Endothelial cell (in vitro differentiated cells): ENCODE measurements around the gene OPA3. TPM values are rescaled to one million over a fixed set of nuclear protein-coding genes. Genes with fewer than 3 reads are reported as not detected.
A peak's percentile ranks its signal among the peaks of the same experiment; 100 is the strongest.
"Not testable (repeated sequence)": the region's sequence is repeated elsewhere in the genome, so short reads cannot be mapped to it uniquely, and the experiment has no call there.

Source experiments
- DNase-seq: peaks from one replicate; pipeline ENCODE4 v3.0.0; 2021; ENCODE audit warnings: low spot score
- H3K27ac Mint-ChIP-seq: one replicate; pipeline ENCODE4 v1.8.0; 2021; ENCODE audit warnings: mixed read lengths, inconsistent platforms; ENCODE audit not compliant: unreplicated experiment
- H3K27me3 Mint-ChIP-seq: one replicate; pipeline ENCODE4 v1.8.0; 2021; ENCODE audit warnings: mild to moderate bottlenecking, moderate library complexity, mixed read lengths, inconsistent platforms; ENCODE audit not compliant: unreplicated experiment
- H3K36me3 Mint-ChIP-seq: one replicate; pipeline ENCODE4 v1.8.0; 2021; ENCODE audit warnings: mild to moderate bottlenecking, low read depth, mixed read lengths, inconsistent platforms; ENCODE audit not compliant: unreplicated experiment
- H3K4me1 Mint-ChIP-seq: one replicate; pipeline ENCODE4 v1.8.0; 2021; ENCODE audit warnings: mild to moderate bottlenecking, mixed read lengths, inconsistent platforms; ENCODE audit not compliant: unreplicated experiment
- H3K4me3 Mint-ChIP-seq: one replicate; pipeline ENCODE4 v1.8.0; 2021; ENCODE audit warnings: mild to moderate bottlenecking, mixed read lengths, inconsistent platforms; ENCODE audit not compliant: unreplicated experiment
- H3K9me3 Mint-ChIP-seq: one replicate; pipeline ENCODE4 v1.8.0; 2021; ENCODE audit warnings: mixed read lengths, inconsistent platforms; ENCODE audit not compliant: unreplicated experiment
- total RNA-seq: library from RNA; stranded (reverse); fragmentation: NEBNext Ultra II Directional; extraction: Animal tissue kit (Norgen Biotek cat#: 25700); gene quantifications from one replicate; pipeline ENCODE4 v1.2.1, GENCODE V29; 2021; ENCODE audit not compliant: unreplicated experiment
- TF ChIP-seq, protein P1 (sequence below): fragments of 200-600 bp; sonication (generic); IDR thresholded peaks from one replicate; pipeline ENCODE4 v1.5.0; 2021; ENCODE audit warnings: antibody characterized with exemption; ENCODE audit not compliant: unreplicated experiment

The OPA3 gene
- total RNA-seq, 1 donor from 2014 or later: 13.4 TPM

DNA sequence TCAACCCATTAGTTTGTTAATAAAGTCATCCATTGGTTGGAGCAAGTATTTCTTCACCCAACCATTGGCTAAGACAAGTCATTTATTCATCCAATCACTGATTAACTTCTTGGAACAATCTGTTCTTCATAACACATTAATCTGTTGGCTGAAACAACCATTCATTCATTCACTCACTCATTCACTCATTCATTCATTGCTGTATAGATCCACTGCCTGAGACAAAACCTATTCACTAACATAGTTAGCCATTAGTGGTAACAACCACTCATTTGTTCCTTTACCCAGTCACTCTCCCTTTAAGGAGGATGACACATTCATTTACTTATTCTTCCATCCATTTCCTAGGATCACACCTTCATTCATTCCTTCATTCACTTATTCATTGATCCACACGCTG, 39.4 kb upstream of the OPA3 start:
- TF ChIP-seq, protein P1, sequence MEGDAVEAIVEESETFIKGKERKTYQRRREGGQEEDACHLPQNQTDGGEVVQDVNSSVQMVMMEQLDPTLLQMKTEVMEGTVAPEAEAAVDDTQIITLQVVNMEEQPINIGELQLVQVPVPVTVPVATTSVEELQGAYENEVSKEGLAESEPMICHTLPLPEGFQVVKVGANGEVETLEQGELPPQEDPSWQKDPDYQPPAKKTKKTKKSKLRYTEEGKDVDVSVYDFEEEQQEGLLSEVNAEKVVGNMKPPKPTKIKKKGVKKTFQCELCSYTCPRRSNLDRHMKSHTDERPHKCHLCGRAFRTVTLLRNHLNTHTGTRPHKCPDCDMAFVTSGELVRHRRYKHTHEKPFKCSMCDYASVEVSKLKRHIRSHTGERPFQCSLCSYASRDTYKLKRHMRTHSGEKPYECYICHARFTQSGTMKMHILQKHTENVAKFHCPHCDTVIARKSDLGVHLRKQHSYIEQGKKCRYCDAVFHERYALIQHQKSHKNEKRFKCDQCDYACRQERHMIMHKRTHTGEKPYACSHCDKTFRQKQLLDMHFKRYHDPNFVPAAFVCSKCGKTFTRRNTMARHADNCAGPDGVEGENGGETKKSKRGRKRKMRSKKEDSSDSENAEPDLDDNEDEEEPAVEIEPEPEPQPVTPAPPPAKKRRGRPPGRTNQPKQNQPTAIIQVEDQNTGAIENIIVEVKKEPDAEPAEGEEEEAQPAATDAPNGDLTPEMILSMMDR: no peak
- Mint-ChIP-seq H3K4me1 (no peaks in the 10 kb centered on the region), H3K27ac (no peak overlapping the region), H3K9me3 (no peaks in the 10 kb centered on the region), H3K4me3 (peak overlapping the region; percentile 17), H3K27me3 (peaks cover 13% of the 10 kb centered on the region), H3K36me3 (peaks cover 12% of the 10 kb centered on the region)
- DNase-seq: no peak

DNA sequence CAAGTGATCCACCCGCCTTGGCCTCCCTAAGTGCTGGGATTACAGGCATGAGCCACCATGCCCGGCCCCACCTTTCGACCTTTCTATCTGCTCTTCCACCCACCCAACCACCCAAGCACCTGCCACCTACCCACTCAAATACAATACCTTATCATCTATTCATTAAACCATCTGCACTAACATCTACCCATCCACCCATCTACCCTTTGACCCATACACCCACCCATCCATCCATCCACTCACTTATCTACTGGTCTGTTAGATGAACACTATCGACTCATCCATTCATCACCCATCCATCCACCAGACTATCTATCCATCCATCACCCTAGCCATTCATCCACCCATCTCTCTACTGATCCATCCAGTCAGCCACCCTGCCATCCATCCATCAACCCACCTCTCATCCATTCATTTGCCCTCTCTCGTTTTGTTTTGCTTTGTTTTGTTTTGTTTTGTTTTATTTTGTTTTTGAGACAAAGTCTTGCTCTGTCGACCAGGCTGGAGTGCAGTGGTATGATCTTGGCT, 37.4 kb upstream of the OPA3 start:
- Mint-ChIP-seq H3K9me3 (no peaks in the 10 kb centered on the region), H3K4me1 (no peaks in the 10 kb centered on the region), H3K36me3 (peaks cover 12% of the 10 kb centered on the region), H3K4me3 (no peak overlapping the region), H3K27me3 (peaks cover 8% of the 10 kb centered on the region), H3K27ac (no peak overlapping the region)
- DNase-seq: no peak
- TF ChIP-seq, protein P1: no peak

DNA sequence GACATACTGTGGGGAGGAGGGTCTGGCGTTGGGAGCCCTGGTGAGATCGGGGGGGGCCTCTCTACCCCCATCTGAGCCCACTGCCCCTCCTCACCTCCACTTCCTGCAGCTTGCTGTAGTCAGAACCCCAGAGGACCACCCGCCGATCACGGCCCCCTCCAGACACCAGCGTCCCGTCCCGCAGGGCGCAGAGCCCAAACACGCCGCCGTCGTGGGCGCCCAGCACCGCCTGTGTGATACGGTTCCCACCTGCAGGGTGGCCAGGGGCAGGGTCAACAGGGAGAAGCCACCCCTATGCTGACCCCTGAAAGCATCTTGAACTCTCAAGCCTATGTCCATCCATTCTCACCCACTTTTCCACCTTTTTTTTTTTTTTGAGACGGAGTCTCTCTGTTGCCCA, 36.8 kb upstream of the OPA3 start:
- no peak overlapping the region for H3K4me3 Mint-ChIP-seq
- H3K27ac Mint-ChIP-seq: no peak overlapping the region
- H3K9me3 Mint-ChIP-seq: no peaks in the 10 kb centered on the region
- peaks cover 12% of the 10 kb centered on the region for H3K36me3 Mint-ChIP-seq
- H3K4me1 Mint-ChIP-seq: no peaks in the 10 kb centered on the region
- H3K27me3 Mint-ChIP-seq: peaks cover 9% of the 10 kb centered on the region
- DNase-seq: no peak
- TF ChIP-seq, protein P1: no peak

DNA sequence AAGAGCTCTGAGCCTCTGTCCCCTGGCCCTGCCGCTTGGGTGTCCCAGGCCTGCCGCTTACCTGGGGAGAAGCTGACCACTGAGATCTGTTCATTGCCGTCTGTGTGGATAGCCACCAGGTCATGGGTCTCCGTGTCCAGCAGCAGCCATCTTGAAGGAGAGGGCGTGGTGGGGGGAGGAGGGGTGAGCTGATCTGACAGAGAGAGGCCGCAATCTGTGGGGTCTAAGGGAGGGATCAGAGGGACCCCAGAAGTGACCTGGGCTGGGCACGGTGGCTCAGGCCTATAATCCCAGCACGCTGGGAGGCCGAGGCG, 32.1 kb upstream of the OPA3 start:
- TF ChIP-seq, protein P1: no peak
- no peak for DNase-seq
- no peak overlapping the region for H3K27ac Mint-ChIP-seq
- peaks cover 3% of the 10 kb centered on the region for H3K4me1 Mint-ChIP-seq
- peak overlapping the region; percentile 69 for H3K4me3 Mint-ChIP-seq
- H3K27me3 Mint-ChIP-seq: peaks cover 9% of the 10 kb centered on the region
- H3K36me3 Mint-ChIP-seq: peaks cover 10% of the 10 kb centered on the region
- H3K9me3 Mint-ChIP-seq: no peaks in the 10 kb centered on the region

DNA sequence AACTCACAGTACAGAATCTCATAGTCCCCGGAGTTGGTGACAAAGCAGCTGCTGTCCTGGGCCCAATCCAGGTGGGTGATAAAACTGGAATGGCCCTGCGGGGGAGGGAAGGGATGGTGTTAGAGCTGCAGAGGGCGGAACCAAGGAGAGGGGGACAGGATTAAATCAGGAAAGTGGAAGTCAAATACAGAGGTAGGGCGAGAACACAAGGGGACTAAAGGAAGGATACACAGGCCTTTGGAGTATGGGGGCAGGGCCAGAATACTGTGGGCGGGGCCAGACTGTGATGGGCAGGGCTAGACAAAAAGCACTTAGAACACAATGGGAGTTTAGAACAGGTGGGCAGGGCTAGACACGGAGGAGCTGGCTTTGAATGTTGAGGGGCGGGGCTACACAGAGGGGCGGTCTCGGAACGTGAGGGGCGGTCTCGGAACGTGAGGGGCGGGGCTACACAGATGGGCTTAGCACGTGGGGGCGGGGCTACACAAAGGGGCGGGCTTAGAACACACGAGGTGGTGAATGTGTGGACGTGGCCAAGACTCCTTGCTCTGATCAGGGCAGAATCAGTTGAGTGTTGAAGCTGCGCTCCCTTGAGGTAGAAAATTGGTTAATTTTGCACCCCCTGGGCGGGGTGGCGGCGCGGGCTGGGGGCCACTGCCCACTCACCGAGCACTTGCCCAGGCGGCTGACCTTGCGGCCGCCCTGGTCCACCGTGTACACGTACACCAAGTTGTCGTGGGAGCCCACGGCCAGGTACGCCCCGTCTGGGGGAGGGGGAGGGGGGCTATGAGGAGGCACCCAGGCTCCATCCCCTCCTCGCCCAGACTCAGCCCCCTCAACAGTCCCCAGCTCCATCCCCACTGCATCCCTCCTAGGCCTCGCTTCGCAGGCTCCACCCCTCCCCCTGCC, 31.4 kb upstream of the OPA3 start:
- peak overlapping the region; percentile 95 for H3K4me3 Mint-ChIP-seq

DNA sequence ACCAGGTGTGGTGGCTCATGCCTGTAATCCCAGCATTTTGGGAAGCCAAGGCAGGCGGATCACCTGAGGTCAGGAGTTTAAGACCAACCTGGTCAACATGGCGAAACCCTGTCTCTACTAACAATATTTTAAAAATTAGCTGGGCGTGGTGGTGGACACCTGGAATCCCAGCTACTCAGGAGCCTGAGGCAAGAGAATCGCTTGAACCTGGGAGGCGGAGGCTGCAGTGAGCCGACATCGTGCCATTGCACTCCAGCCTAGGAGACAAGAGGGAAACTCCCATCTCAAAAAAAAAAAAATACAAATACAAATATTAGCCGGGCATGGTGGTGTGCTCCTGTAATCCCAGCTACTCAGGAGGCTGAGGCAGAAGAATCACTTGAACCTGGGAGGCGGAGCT, 30.5 kb upstream of the OPA3 start:
- not testable (repeated sequence) for H3K27me3 Mint-ChIP-seq, H3K27ac Mint-ChIP-seq, H3K4me3 Mint-ChIP-seq, H3K36me3 Mint-ChIP-seq, DNase-seq, H3K4me1 Mint-ChIP-seq, H3K9me3 Mint-ChIP-seq

More for the DNA sequence above, 31.4 kb upstream of the OPA3 start:
- TF ChIP-seq, protein P1: no peak
- peak overlapping the region; percentile 99 for H3K27ac Mint-ChIP-seq
- peaks cover 9% of the 10 kb centered on the region for H3K27me3 Mint-ChIP-seq
- no peaks in the 10 kb centered on the region for H3K9me3 Mint-ChIP-seq
- H3K4me1 Mint-ChIP-seq: peaks cover 3% of the 10 kb centered on the region
- peaks cover 10% of the 10 kb centered on the region for H3K36me3 Mint-ChIP-seq
- peak; percentile 98 for DNase-seq
